HEK293T (cell line): ENCODE data around the gene ANKRD33B.

Experiments used
- FOXK2 ChIP-seq: fragments of 450-650 bp; IDR thresholded peaks from 2 replicates; pipeline ENCODE4 v1.6.1; 2016; ENCODE audit warnings: mild to moderate bottlenecking
- FOXM1 ChIP-seq: fragments of 450-650 bp; IDR thresholded peaks from 2 replicates; pipeline ENCODE4 v1.6.1; 2017; ENCODE audit warnings: mild to moderate bottlenecking, borderline replicate concordance
- ZNF384 ChIP-seq: fragments of 450-650 bp; IDR thresholded peaks from 2 replicates; pipeline ENCODE4 v1.6.1; 2016

DNA sequence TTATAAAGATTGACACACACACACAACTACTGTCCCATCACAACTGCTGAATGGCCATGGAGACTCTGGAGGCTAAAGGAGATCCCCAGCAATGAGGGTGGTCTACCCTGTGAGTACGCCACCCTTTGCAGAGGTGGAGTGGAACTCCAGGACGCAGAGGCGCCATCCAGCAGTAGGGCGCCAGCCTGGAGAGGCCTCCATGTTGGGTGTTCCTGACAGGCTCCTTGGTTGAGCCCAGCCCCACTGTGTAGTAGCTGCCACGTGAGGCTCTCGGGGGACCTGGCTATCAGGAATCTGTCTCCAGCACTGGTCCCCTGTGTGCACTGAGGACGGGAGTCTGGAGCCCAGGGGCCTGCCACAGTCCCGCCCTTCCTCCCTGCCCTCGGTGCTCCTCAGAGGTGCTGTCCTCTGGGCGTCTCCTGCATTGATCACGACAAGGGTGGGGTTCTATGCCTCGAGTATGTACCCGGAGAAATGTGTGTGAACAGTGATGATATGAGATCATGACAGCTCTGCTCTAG, 124.8 kb downstream of the ANKRD33B start:
- no peak for TF ChIP-seq FOXK2
- no peak for TF ChIP-seq FOXM1
- TF ChIP-seq ZNF384: no peak
